H1 (cell line): ENCODE measurements around the gene ELL2. TPM values are rescaled to one million over a fixed set of nuclear protein-coding genes. Genes with fewer than 3 reads are reported as not detected.

Experiments
- CTCF ChIA-PET: fragments of 300-600 bp; sonication (Branson Sonifier 250); formaldehyde crosslinking; loops from one replicate; lab custom pipeline; 2021; ENCODE audit not compliant: partially characterized antibody; lab: Charles Lee
- POLR2A ChIA-PET: fragments of 300-600 bp; sonication (Branson Sonifier 250); formaldehyde crosslinking; loops from one replicate; lab custom pipeline; 2021; ENCODE audit warnings: inconsistent platforms; ENCODE audit not compliant: partially characterized antibody; lab: Charles Lee
- DNase-seq, 2 experiments: peaks; one replicate each; pipeline versions ENCODE4 v3.0.0 to v3.0.0-alpha.2; 2010 to 2022; ENCODE audit warnings: low spot score in 2 of 2, low read depth in 1 of 2, mixed read lengths in 1 of 2
- FAIRE-seq: peaks from 2 replicates; lab custom pipeline; 2011; peaks lifted over from hg19 to GRCh38; lab: Jason Lieb, UNC
- H2AFZ ChIP-seq: 2 replicates; pipeline ENCODE4 v1.8.1; 2012; ENCODE audit warnings: low read length, inconsistent platforms
- H2AK5ac ChIP-seq: 2 replicates; pipeline ENCODE4 v1.6.1; 2013; ENCODE audit warnings: low read depth, low read length
- H2BK120ac ChIP-seq: replicated peaks from 2 replicates; pipeline ENCODE3; 2013; ENCODE audit warnings: low read depth, low read length, inconsistent platforms
- H2BK12ac ChIP-seq: 2 replicates; pipeline ENCODE4 v1.6.1; 2013; ENCODE audit warnings: low read depth, low read length
- H2BK15ac ChIP-seq: 2 replicates; pipeline ENCODE4 v1.6.1; 2013; ENCODE audit warnings: low read length
- H2BK20ac ChIP-seq: 2 replicates; pipeline ENCODE4 v1.6.1; 2013; ENCODE audit warnings: low read length
- H2BK5ac ChIP-seq: 2 replicates; pipeline ENCODE4 v1.6.1; 2013; ENCODE audit warnings: low read depth, low read length
- H3K14ac ChIP-seq: 2 replicates; pipeline ENCODE4 v1.6.1; 2013; ENCODE audit warnings: inconsistent platforms; ENCODE audit not compliant: insufficient read length
- H3K18ac ChIP-seq: 2 replicates; pipeline ENCODE4 v1.6.1; 2013; ENCODE audit warnings: low read length; ENCODE audit errors: extremely low read depth
- H3K23ac ChIP-seq: 2 replicates; pipeline ENCODE4 v1.6.1; 2013; ENCODE audit warnings: inconsistent platforms; ENCODE audit not compliant: insufficient read length
- H3K23me2 ChIP-seq: 2 replicates; pipeline ENCODE4 v1.6.1; 2013; ENCODE audit warnings: low read depth, low read length
- H3K27ac ChIP-seq: 2 replicates; pipeline ENCODE4 v1.6.1; 2011; ENCODE audit warnings: low read depth, low read length, inconsistent platforms
- H3K27me3 ChIP-seq, 4 experiments: replicated peaks in 1 of 4; 1 replicate in 1 of 4; 2 replicates in 3 of 4; pipeline versions ENCODE4 v1.6.1 to v1.8.1; 2011 to 2013; ENCODE audit warnings: low read length in 3 of 4, mild to moderate bottlenecking in 3 of 4, inconsistent platforms in 2 of 4, mixed read lengths in 2 of 4, moderate library complexity in 1 of 4; ENCODE audit not compliant: control insufficient read depth in 3 of 4, insufficient read depth in 3 of 4; ENCODE audit errors: extremely low read depth in 1 of 4
- H3K36me3 ChIP-seq, 4 experiments: 2 replicates each; pipeline versions ENCODE4 v1.6.1 to v1.8.1; 2011 to 2013; ENCODE audit warnings: mild to moderate bottlenecking in 4 of 4, low read length in 3 of 4, moderate library complexity in 2 of 4, control low read depth in 1 of 4, inconsistent platforms in 1 of 4; ENCODE audit not compliant: insufficient read depth in 4 of 4, control insufficient read depth in 2 of 4
- H3K4ac ChIP-seq: replicated peaks from 2 replicates; pipeline ENCODE3; 2013; ENCODE audit warnings: low read length, low read depth, mixed read lengths, inconsistent platforms; ENCODE audit not compliant: insufficient read length
- H3K4me1 ChIP-seq, 4 experiments: replicated peaks in 1 of 4; 1 replicate in 1 of 4; 2 replicates in 3 of 4; pipeline versions ENCODE4 v1.6.1 to v1.8.1; 2011 to 2013; ENCODE audit warnings: low read length in 3 of 4, inconsistent platforms in 2 of 4, mixed read lengths in 1 of 4; ENCODE audit not compliant: insufficient read depth in 4 of 4, control insufficient read depth in 3 of 4
- H3K4me2 ChIP-seq, 2 experiments: 2 replicates each; pipeline versions ENCODE4 v1.6.1 to v1.8.1; 2011 to 2013; ENCODE audit warnings: low read depth in 2 of 2, low read length in 2 of 2, control low read depth in 1 of 2, inconsistent platforms in 1 of 2, mild to moderate bottlenecking in 1 of 2; ENCODE audit not compliant: insufficient read depth in 1 of 2
- H3K4me3 ChIP-seq, 4 experiments: fragments of 200-600, 300-600 bp in 1 of 4; sonication (generic), shearing (Covaris generic), sonication (Bioruptor Twin) in 1 of 4; 2 replicates each; pipeline versions ENCODE4 v1.5.1 to v1.8.1; 2011 to 2016; ENCODE audit warnings: low read length in 4 of 4, low read depth in 3 of 4, control low read depth in 2 of 4, inconsistent platforms in 2 of 4, mild to moderate bottlenecking in 2 of 4, mixed read lengths in 1 of 4, moderate library complexity in 1 of 4; ENCODE audit not compliant: insufficient read depth in 2 of 4; ENCODE audit errors: extremely low read depth in 1 of 4
- H3K56ac ChIP-seq: replicated peaks from 2 replicates; pipeline ENCODE3; 2013; ENCODE audit warnings: low read depth, mild to moderate bottlenecking, mixed read lengths, low read length, inconsistent platforms; ENCODE audit not compliant: insufficient read length
- H3K79me1 ChIP-seq: 2 replicates; pipeline ENCODE4 v1.6.1; 2013; ENCODE audit warnings: low read depth, low read length, control low read depth
- H3K79me2 ChIP-seq, 2 experiments: 2 replicates each; pipeline versions ENCODE4 v1.6.1 to v1.8.1; 2012 to 2013; ENCODE audit warnings: low read length in 2 of 2, mild to moderate bottlenecking in 2 of 2, inconsistent platforms in 1 of 2; ENCODE audit not compliant: insufficient read depth in 2 of 2, control insufficient read depth in 1 of 2
- H3K9ac ChIP-seq, 4 experiments: replicated peaks in 1 of 4; 1 replicate in 1 of 4; 2 replicates in 3 of 4; pipeline versions ENCODE4 v1.6.1 to v1.8.1; 2011 to 2013; ENCODE audit warnings: low read depth in 3 of 4, low read length in 3 of 4, control low read depth in 2 of 4, mild to moderate bottlenecking in 2 of 4, moderate library complexity in 2 of 4, inconsistent platforms in 1 of 4; ENCODE audit errors: extremely low read depth in 1 of 4
- H3K9me3 ChIP-seq, 2 experiments: 2 replicates each; pipeline versions ENCODE4 v1.6.1 to v1.8.1; 2012 to 2013; ENCODE audit warnings: mild to moderate bottlenecking in 2 of 2, moderate library complexity in 2 of 2, control low read depth in 1 of 2, inconsistent platforms in 1 of 2, low read depth in 1 of 2, low read length in 1 of 2, mixed read lengths in 1 of 2; ENCODE audit not compliant: insufficient read depth in 2 of 2
- H4K20me1 ChIP-seq, 2 experiments: replicated peaks in 1 of 2; 2 replicates each; pipeline versions ENCODE3 to v1.8.1; 2011 to 2013; ENCODE audit warnings: inconsistent platforms in 2 of 2, low read length in 2 of 2, mild to moderate bottlenecking in 1 of 2; ENCODE audit not compliant: insufficient read depth in 2 of 2, control insufficient read depth in 1 of 2
- H4K5ac ChIP-seq: 2 replicates; pipeline ENCODE4 v1.6.1; 2013; ENCODE audit warnings: low read length, low read depth, mixed read lengths, inconsistent platforms; ENCODE audit not compliant: insufficient read length
- H4K8ac ChIP-seq: 2 replicates; pipeline ENCODE4 v1.8.0; 2013; ENCODE audit warnings: mild to moderate bottlenecking, moderate library complexity, low read length, inconsistent platforms; ENCODE audit not compliant: insufficient read depth; ENCODE audit errors: extremely low read depth
- H4K91ac ChIP-seq: replicated peaks from 2 replicates; pipeline ENCODE3; 2013; ENCODE audit warnings: low read length, mixed read lengths, inconsistent platforms; ENCODE audit not compliant: insufficient read length
- BCL11A ChIP-seq, 2 experiments: IDR thresholded peaks; one replicate each; pipeline ENCODE4 v1.6.1; 2011; ENCODE audit warnings: low read depth in 2 of 2, low read length in 2 of 2, mild to moderate bottlenecking in 2 of 2
- EZH2 ChIP-seq: fragments of 200-600 bp; sonication (generic); IDR thresholded peaks from 2 replicates; pipeline ENCODE4 v1.7.1; 2012; ENCODE audit warnings: low read depth, mild to moderate bottlenecking, moderate library complexity, low read length, inconsistent platforms; ENCODE audit not compliant: severe bottlenecking
- PHF8 ChIP-seq: fragments of 200-600 bp; sonication (generic); conservative IDR thresholded peaks from 2 replicates; pipeline ENCODE4 v1.7.1; 2012; ENCODE audit warnings: low read depth, mild to moderate bottlenecking, inconsistent platforms, low read length, moderate library complexity
- RAD21 ChIP-seq, 2 experiments: IDR thresholded peaks in 1 of 2; conservative IDR thresholded peaks in 1 of 2; 2 replicates each; pipeline ENCODE4 v1.6.1; 2011; ENCODE audit warnings: low read depth in 2 of 2, low read length in 2 of 2, improper control_type of control experiment in 1 of 2, inconsistent platforms in 1 of 2, mild to moderate bottlenecking in 1 of 2, moderate library complexity in 1 of 2
- RXRA ChIP-seq: IDR thresholded peaks from 2 replicates; pipeline ENCODE4 v1.6.1; 2011; ENCODE audit warnings: low read depth, mild to moderate bottlenecking, low read length, moderate library complexity; ENCODE audit not compliant: insufficient read depth
- SIN3A ChIP-seq, 2 experiments: IDR thresholded peaks in 1 of 2; conservative IDR thresholded peaks in 1 of 2; 2 replicates each; pipeline ENCODE4 v1.6.1; 2011 to 2012; ENCODE audit warnings: low read length in 2 of 2, improper control_type of control experiment in 1 of 2, low read depth in 1 of 2, mild to moderate bottlenecking in 1 of 2
- SIRT6 ChIP-seq: IDR thresholded peaks from one replicate; pipeline ENCODE4 v1.7.1; 2012; ENCODE audit warnings: low read length, inconsistent platforms
- SP2 ChIP-seq: IDR thresholded peaks from 2 replicates; pipeline ENCODE4 v1.6.1; 2012; ENCODE audit warnings: mild to moderate bottlenecking, low read length, inconsistent platforms
- SUZ12 ChIP-seq: fragments of 200-600 bp; sonication (generic); IDR thresholded peaks from 2 replicates; pipeline ENCODE4 v1.6.1; 2012; ENCODE audit warnings: mild to moderate bottlenecking, inconsistent platforms, low read length, moderate library complexity, mixed read lengths
- TEAD4 ChIP-seq: IDR thresholded peaks from 2 replicates; pipeline ENCODE4 v1.6.1; 2012; ENCODE audit warnings: low read depth, low read length, inconsistent platforms, mixed read lengths
- WGBS, 2 experiments: shearing (Covaris generic) in 1 of 2; methylation state at CpG; one replicate each; pipeline versions ENCODE4 v1.1.6 to v1.1.7; 2013 to 2015; ENCODE audit warnings: low lambda C conversion rate in 2 of 2, mixed read lengths in 2 of 2, inconsistent platforms in 1 of 2, low coverage in 1 of 2, missing lambda C conversion rate in 1 of 2; ENCODE audit not compliant: insufficient replicate concordance in 2 of 2, insufficient coverage in 1 of 2, insufficient read length in 1 of 2; ENCODE audit errors: extremely low coverage in 1 of 2, missing lambda C conversion rate in 1 of 2; 5-methylcytosine and 5-hydroxymethylcytosine counted together
- polyA plus RNA-seq, 7 experiments: library from polyadenylated mRNA; depleted of rRNA in 3 of 7; stranded (reverse) in 5 of 7; unstranded in 2 of 7; fragments of >200 nt in 5 of 7; fragments of 200-250 nt in 2 of 7; gene quantifications; 1 replicate in 5 of 7; 2 replicates in 1 of 7; 4 replicates in 1 of 7; pipeline versions ENCODE4 v1.2.1 to v1.2.3, GENCODE V29; 2011 to 2013; ENCODE audit warnings: missing spikeins in 2 of 7, mixed read lengths in 2 of 7
- total RNA-seq: library from RNA; stranded (reverse); fragmentation: NEBNext Ultra II Directional; extraction: Animal tissue kit (Norgen Biotek cat#: 25700); gene quantifications from 2 replicates; pipeline ENCODE4 v1.2.1, GENCODE V29; 2021

The ELL2 gene
- total and polyA plus RNA-seq, 2 of the 8 experiments (the other 6 are each of a cell fraction or from before 2014, with no cell fraction given): 6.3 to 29.4 TPM

- H2AK5ac ChIP-seq: no peak overlapping the region
- H3K36me3 ChIP-seq: no peaks in the 10 kb centered on the region
- H3K9ac ChIP-seq: no peak overlapping the region
- no peak overlapping the region for H4K5ac ChIP-seq
- H3K4me2 ChIP-seq: no peak overlapping the region
- no peaks in the 10 kb centered on the region for H3K79me2 ChIP-seq
- H3K56ac ChIP-seq: no peak overlapping the region
- H3K4me1 ChIP-seq: no peaks in the 10 kb centered on the region
- no peak overlapping the region for H2BK15ac ChIP-seq
- H2BK12ac ChIP-seq: no peak overlapping the region
- no peak overlapping the region for H4K8ac ChIP-seq
- no peaks in the 10 kb centered on the region; the same call in 1 of the 2 replicates for H3K23me2 ChIP-seq
- no peak for TF ChIP-seq TEAD4
- no peak for TF ChIP-seq SP2
- no peak for TF ChIP-seq RXRA
- TF ChIP-seq SIN3A (conservative IDR thresholded peaks at IDR 0.05 in 1 of 2, IDR thresholded peaks at IDR 0.05 in 1 of 2; ENCODE audit: low read depth in 1 of 2, low read length in 2 of 2): no peak
- no peak for TF ChIP-seq EZH2
- no peak for TF ChIP-seq SIRT6
- no peak for TF ChIP-seq SUZ12
- no peak for TF ChIP-seq RAD21 (IDR thresholded peaks at IDR 0.05 in 1 of 2, conservative IDR thresholded peaks at IDR 0.05 in 1 of 2; ENCODE audit: low read depth in 2 of 2, low read length in 2 of 2)
- no peak for TF ChIP-seq PHF8
- TF ChIP-seq BCL11A (IDR thresholded peaks at IDR 0.05; ENCODE audit: low read depth in 2 of 2, low read length in 2 of 2): no peak
- ChIA-PET POLR2A (no interaction called here), CTCF (interaction anchor here (0.6 to 5.7 kb wide), 12 partner anchors 9 to 486 kb away, joined by 3 to 120 read pairs (median 6); partner anchors contain the start of gene RFESD)
- H3K14ac ChIP-seq: no peak overlapping the region
- DNase-seq: no peak
- H3K79me1 ChIP-seq: no peaks in the 10 kb centered on the region
- no peaks in the 10 kb centered on the region; a peak in 1 of 4 replicates for H3K9me3 ChIP-seq
- no peak overlapping the region for H3K4ac ChIP-seq
- no peak overlapping the region for H2AFZ ChIP-seq
- FAIRE-seq: no peak
- H2BK120ac ChIP-seq: no peak overlapping the region
- no peak overlapping the region for H3K23ac ChIP-seq
- H3K4me3 ChIP-seq: no peak overlapping the region
- no peak overlapping the region for H4K91ac ChIP-seq
- H4K20me1 ChIP-seq: no peaks in the 10 kb centered on the region
- 95% methylated on average over 5 of the region's 5 CpGs; no CpG with 5 or more reads in 1 of the 2 experiments for WGBS, 2 experiments
- H2BK5ac ChIP-seq: no peak overlapping the region
- no peak overlapping the region for H3K18ac ChIP-seq
- H3K27ac ChIP-seq: no peak overlapping the region
- H3K27me3 ChIP-seq: no peaks in the 10 kb centered on the region
- H2BK20ac ChIP-seq: no peak overlapping the region
Observed at GRCh38 chr5:95850391-95850894, 111.2 kb downstream of the ELL2 start.
